Renal cortex interstitium (tissue), 11 donors: ENCODE results near the gene SYS1. TPM values are rescaled to one million over a fixed set of nuclear protein-coding genes. Genes with fewer than 3 reads are reported as not detected.
A peak's percentile ranks its signal among the peaks of the same experiment; 100 is the strongest.

ENCODE experiments used
- DNase-seq, 11 donors: peaks; one replicate each; pipeline ENCODE4 v3.0.0-alpha.2; 2013; ENCODE audit warnings: low read depth in 9 of 11, low spot score in 4 of 11; ENCODE audit errors: extremely low read depth in 1 of 11
- polyA plus RNA-seq, 3 donors: library from polyadenylated mRNA; unstranded; fragments of 120-200 nt; gene quantifications; one replicate each; pipeline ENCODE4 v1.2.1, GENCODE V29; 2013; ENCODE audit not compliant: insufficient read length in 3 of 3

Gene SYS1
- polyA plus RNA-seq, 3 donors: 32.5 to 34.1 (median 33.7) TPM

DNA sequence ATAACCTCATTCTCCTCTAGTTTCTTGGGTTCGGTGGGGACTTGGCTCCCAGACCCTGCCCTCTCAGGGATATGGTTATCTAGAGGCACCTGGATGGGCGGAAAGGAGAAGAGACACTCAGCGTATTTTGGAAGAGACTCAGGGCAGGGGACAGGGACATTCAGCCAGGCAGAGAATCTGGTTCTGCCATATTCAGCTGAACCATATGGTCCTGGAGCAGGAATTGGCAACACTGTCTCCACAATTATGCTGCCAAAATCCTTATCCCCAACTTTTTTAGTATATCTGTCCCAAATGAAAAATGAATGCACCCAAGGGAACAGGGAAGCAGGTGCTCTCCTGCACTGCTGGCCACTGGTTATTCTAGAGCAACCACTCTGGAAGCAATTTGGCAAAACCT, 32.5 kb upstream of the SYS1 start:
- DNase-seq: no peak

DNA sequence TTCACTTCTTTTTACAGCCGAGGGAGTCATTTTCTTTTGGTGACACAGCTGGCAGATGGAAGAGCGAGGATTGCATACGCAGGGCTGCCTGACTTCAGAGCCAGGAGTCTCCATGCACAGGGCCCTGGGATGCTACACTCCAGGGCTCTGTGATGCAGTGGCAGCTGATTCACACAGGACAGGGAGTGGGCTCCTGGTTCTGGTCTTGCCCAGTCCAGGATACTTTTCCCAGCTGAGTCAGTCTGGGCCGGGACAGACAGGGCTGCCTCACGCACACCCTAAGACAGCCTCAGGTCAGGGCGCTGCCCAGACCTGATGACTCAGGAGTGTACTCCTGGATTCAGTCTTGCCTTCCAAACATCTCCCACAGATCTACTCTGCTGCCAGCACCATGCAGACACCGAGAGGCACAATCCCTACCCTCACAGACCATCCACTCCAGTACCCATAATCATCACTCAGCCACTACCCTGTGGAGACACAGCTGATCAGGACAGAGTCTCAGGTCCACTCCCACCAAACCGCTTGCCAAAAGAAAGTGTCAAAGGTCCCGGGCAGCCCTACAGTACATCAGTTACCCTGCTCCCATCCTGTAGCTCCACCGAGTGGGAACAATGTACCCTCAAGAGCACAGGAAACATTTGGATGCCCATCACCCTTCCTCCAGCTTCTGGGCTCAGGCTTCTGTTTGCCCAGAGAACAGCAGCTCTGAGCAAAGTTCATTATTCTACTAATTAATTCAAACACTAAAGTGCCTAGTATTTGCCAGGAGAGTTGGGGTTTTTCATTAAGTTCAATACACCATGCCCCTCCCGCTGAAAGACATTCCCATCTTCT, 26.2 kb upstream of the SYS1 start:
- no peak for DNase-seq

- DNase-seq: no peak
Observed at GRCh38 chr20:45337367-45338120, 25.4 kb upstream of the SYS1 start.

- DNase-seq: no peak
Observed at GRCh38 chr20:45338121-45339030, 24.6 kb upstream of the SYS1 start.

DNA sequence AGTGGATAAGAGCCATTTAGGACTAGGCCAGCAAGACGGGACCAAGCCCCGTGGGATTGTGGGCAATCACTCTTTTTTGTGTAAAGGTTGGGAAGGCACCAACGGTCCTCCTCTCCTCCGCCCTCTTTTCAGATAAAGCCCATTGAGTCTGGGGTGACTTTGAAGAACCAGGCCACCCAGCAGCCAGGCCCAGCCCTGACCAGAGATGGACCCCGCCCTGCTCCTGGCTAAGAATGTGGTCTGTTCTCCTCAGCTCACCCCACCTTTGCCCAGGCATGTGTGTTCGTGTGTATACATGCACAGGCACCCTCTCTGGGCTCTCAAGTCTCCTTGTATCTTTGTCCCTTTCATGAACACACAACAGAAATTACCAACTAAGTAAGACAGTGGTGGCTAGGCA, 23.9 kb upstream of the SYS1 start:
- no peak for DNase-seq

DNA sequence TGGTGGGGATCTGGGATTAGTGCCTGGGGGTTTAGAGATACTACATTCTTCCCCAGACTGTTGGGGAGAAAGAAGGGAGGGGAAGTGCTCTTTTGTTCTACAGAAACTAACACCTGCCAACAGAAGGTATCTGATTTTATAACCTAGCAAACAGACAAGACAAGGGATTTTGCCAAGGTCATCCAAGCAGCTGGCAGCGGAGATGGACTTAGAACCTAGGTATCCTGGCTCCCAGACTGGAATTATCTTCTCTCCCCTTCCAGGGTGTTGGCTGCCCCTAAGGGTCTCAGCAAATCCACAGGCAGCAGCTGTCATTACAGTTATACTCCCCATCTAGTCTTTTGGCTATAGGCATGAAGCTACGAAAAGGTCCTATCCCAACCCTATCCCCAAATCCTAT, 23.2 kb upstream of the SYS1 start:
- DNase-seq: no peak

DNA sequence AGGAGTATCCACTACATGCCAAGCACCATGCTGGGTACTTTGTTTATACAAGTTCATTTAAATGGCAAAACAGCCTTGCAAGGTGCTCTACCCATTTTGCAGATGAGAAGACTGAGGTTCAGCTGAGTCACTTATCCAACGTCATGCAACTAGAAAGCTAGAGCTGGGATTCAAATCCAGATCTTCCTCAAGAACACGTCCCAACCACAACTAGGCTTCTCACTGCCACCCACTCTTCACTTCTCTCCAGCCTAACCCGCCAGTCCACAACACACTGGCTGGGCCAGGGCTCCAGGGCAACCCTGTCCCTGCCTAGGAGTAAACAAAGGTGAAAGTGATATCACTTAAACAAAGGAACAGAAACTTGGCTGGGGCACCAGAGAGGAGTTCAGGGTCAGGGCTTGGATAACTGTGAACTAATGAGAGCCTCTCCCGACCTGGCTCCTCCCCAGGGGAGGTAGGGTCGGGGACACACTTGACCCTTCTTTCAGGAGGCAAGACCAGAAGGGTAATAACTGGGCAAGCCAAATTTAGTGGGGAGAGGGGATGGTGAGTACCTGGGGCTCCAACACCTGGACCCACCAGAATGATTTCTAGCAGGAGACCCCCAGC, 22.6 kb upstream of the SYS1 start:
- no peak for DNase-seq

- DNase-seq: no peak
Observed at GRCh38 chr20:45340951-45341350, 22.0 kb upstream of the SYS1 start.

DNA sequence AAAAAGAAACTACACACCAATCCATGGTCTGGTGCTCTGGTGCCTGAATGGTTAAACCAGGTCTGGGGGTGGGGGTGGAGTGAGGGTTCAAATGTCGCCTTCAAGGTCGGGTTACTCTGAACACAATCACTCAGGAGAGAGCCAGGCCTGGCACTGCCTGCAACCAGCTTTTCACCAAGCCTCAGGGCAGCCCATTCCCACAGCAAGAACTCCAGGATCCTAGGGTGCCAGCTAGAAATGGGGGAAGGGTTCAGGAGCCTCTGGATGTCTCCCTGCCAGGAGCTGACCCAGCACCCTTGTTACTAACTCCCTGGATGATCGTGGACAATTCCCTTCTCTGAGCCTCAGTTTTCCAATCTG, 21.4 kb upstream of the SYS1 start:
- no peak for DNase-seq

GRCh38 chr20:45341939-45342854, 20.8 kb upstream of the SYS1 start:
- peak in 1 of 11 donors; percentile 72 for DNase-seq

DNA sequence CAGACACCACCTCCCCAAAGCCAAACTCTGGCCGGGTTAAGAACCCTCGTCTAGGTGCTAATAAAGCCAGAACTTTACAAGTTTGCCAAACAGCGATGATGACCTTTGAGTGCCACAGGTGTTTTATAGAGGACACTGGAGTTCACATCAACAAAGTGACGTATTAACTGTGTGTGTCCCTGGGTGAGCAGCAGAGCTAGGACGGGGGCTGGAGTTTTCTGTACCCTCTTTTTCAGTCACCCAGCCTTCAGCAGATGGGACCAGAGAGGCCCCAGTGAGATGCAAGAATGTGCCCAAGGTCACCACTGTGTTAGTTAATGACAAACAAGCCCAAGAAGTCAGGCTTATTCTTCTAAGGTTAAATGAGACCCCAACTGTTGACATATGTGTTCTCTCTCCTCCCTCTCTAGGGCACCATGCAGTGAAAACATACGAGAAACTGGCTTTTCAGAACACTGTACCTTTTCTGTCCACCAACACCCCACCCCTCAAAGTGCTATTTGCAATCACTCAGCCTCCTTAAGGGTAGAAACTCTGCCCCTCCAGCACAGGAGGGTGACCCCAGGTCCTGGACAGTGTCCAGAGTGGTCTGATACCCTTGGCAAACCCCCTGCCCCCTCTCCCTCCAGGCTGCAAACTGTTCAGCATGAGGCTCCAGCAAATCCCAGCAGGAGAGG, 20.0 kb upstream of the SYS1 start:
- DNase-seq: no peak

DNA sequence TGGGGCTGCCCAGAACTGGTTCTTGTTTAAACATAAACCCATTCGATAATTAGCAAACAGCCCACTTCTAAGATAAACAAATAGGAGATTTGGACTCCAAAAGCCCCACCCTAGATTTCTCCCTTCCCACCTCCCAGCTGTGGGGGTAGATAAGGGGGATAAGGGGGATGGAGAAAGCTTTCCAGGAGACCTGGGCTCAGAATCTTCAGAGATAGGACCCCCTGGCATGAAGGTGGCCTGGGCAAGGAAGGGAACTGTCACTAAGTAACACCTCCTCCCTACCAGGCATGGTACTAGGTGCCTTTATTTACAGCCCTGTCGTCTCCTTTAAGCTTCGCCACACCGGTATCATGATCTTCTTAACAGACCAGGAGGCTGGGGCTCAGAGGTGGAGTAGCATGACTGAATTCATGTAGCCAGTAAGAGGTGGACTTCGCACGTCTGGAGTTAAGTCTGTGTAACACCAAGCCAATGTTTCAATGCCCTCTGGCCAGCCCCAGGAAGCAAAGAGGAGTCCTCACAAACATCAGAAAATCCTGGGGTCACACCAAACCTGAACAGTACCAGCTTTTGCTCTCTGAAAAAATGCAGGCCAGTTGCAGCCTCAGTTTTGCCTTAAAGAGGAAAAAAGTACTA, 19.3 kb upstream of the SYS1 start:
- no peak for DNase-seq

DNA sequence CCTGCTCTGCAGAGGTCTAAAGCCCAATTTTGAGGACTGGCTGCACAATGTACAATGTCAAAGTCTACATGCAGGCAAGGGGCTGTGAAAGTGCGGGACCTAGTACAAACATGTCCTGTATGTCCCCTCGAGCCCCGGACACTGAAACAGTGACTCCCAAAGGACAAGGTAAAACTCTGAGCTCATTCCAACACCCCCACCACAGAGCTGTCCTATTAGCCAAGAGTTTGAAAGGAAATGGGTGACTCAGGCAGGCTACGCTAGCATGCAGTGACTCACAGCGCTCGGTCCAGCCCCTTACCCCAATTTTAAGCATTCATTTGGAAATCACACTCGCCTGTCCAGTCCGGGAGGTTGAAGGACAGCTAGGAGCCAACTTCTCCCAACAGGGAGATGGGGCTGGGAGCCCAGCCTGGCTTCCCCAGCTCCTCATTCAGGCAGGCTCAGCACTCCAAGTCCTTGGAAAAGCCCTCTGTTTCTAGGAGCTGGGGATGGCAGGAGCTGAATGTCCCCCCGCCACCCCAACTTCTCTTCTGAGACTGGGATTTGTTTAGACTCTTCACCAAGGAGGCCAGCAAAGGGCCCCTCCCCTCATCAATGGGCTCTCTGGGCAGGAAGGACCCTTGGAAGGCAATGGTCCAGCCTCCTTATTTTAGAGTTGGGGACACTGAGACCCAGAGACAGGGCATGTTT, 18.6 kb upstream of the SYS1 start:
- DNase-seq: no peak

DNA sequence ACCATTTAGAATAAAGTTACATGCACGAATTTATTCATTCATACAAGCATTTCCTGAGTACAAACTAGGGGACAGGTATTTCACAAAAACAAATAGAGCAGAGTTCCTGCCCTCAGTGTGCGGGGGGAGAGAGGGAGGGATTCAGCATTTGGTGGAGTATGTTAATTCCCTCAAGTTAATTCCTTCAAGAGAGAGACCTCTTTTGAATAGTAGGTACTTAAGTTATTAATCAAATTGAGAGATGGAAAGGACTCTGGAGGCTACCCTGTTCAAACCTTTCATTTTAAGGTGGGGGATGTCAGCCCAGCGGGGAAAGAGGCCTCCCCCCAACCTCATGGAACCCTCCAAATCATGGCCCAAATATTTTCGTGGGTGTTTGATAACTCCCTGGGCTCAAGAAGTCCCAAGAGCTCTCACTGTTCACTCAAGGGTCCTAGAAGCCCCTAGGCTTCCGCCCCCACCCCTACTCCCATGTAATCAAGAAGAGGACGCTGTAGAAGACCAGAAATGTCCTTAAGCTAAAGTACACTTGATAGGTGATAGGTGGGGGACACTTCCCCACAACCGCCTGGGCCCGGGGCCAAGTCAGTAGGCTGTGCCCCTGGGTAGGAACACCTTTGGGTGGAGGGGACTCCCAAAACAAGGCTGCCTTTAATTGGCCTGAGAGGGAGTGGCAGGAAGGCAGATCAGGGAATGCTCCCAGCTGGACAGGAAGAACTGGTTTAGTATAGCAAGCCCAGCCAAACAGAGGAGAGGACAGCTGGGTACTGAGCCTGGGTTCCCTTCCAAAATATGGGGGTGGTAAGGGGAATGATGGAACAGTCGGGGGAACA, 17.6 kb upstream of the SYS1 start:
- DNase-seq: no peak

- DNase-seq: no peak
Observed at GRCh38 chr20:45346291-45346718, 16.7 kb upstream of the SYS1 start.

DNA sequence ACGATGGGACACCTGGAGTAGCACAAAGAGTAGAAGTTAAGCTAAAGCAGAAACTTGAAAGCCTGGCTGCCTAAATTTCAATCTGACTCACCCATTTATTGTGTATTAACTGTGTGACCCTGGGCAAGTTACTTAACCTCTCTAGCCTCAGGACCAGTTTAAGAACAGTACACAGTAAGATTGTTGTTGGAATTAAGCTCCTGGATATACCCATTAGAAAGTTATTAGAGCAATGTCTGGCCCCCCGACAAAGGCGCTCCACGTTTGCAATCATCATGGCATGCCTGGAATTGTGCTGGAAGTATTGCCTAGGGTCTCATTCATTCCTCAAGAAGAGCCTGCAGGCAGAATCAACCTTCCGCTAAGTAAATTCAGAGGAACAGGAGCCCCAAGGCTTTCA, 16.1 kb upstream of the SYS1 start:
- DNase-seq: no peak
